GM18873 (cell line): ENCODE results near the gene KRTAP12-1.
"Not testable (repeated sequence)": the region's sequence is repeated elsewhere in the genome, so short reads cannot be mapped to it uniquely, and the experiment has no call there.

Experiments used
- ATAC-seq: cut with Tn5 transposase; IDR thresholded peaks from one replicate; pipeline ENCODE4 v1.9.1; 2021; ENCODE audit warnings: mild to moderate bottlenecking, moderate library complexity, moderate number of reproducible peaks; ENCODE audit not compliant: unreplicated experiment, low FRiP score

Gene KRTAP12-1

DNA sequence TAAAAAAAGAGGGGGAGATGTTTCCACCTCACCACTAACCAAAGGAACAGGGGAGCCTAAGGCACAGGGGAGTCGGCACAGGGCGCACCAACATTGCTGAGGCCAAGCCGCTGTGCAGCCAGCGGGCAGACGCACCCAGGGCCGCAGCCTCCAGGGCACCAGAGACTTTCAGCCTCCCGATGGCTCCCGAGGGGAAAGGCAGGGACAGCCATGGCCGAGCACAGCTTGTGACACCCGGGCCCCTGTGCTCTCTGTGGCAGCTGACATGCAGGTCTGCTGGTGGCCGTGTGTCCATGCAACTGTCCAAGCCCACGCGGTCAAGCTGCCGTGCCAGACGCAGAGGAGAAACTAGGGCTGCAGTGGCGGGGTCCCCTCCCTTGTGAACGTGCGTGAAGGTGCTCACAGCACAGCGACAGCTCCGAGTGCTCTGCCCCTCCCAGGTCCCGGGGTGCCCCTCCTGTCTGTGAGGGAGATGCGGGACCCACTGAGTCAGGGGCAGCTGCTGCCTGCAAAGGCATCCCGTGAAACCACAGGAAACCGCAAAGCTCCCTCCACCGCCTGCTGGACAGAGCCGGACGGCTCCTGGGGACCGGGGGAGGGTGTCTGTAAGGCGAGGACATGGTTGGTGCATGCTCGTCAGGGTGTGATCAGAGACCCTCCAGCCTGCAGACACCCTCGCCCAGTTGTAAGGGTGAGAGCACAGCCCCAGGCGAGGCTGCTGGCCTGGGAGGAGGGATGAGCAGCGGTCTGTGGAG lies 33.2 kb downstream of the KRTAP12-1 start:
- ATAC-seq = no peak

DNA sequence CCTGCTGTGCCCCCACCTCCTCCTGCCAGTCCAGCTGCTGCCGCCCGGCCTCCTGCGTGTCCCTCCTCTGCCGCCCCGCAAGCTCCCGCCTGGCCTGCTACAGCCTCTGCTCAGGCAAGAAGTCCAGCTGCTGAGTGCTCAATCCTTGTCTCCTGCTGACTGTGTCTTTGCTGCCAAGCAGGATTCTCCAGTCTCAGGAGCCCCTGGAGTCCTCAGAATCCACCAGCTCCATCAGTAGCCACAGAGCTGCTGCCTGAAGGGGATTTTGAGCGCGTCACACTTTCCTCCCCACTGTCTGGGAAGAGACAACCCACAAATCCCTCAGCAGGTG lies 34.8 kb downstream of the KRTAP12-1 start:
- ATAC-seq = no peak

DNA sequence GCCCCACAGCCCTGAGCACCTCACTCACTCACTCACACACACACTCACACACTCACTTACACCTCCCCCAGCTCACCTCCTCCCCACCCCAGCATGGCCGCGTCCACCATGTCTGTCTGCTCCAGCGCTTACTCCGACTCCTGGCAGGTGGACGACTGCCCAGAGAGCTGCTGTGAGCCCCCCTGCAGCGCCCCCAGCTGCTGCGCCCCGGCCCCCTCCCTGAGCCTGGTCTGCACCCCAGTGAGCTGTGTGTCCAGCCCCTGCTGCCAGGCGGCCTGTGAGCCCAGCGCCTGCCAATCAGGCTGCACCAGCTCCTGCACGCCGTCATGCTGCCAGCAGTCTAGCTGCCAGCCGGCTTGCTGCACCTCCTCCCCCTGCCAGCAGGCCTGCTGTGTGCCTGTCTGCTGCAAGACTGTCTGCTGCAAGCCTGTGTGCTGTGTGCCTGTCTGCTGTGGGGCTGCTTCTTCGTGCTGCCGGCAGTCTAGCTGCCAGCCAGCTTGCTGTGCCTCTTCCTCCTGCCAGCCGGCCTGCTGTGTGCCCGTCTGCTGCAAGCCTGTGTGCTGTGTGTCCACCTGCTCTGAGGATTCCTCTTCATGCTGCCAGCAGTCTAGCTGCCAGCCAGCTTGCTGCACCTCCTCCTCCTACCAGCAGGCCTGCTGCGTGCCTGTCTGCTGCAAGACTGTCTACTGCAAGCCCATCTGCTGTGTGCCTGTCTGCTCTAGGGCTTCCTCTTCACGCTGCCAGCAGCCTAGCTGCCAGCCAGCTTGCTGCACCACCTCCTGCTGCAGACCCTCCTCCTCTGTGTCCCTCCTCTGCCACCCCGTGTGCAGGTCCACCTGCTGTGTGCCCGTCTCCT lies 35.4 kb downstream of the KRTAP12-1 start, which contains the start of gene KRTAP10-11:
Gene KRTAP10-11 (plus strand): TSS at position 49 of the 856 bp plus-strand sequence. CDS start 45 bp downstream, at position 94.
- not testable (repeated sequence) for ATAC-seq

DNA sequence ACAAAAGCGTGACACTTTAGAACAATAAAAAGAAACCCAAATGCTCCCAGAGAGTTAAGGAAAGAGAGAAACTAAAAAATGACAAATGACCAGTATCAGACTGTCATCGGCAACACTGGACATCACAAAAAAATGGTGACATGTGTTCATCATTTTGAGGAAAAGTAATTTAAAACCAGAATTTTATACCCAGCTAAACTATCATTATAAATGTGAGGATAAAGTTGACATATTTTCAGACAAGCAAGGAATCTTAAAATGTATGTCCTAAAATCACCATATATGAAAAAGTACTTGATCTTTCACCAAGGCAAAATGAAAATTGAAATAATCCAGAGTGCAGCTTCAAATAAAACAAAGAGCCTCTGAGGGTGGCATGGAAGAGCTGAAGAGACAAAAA lies 37.1 kb downstream of the KRTAP12-1 start:
- ATAC-seq = no peak

DNA sequence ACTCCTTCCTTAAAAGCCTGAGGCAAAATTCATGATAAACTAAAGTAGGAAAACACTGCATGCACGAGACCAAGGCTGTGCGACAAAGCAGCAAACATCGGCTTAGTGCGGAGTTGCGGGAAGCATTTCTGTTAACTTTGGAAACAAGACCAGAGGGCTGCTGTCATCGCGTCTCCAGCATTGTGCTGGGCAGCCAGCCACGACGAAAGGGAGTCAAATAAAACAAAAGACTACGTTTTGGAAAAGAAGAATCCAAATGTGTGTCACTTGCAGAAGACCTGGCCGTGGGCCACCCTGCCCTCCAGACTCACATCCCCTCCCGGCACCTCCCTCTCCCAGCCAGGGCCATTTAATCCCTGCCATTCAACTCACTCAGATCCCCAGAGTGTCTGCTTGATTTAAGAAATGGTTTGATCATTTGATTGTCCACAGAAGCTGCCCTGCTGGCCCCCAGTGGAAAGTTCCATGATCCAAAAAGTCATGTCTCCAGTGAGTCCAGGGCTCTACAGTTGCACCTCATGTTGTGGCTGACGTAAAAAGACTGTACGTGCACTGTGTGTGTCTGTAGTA lies 38.1 kb downstream of the KRTAP12-1 start:
- no peak for ATAC-seq

DNA sequence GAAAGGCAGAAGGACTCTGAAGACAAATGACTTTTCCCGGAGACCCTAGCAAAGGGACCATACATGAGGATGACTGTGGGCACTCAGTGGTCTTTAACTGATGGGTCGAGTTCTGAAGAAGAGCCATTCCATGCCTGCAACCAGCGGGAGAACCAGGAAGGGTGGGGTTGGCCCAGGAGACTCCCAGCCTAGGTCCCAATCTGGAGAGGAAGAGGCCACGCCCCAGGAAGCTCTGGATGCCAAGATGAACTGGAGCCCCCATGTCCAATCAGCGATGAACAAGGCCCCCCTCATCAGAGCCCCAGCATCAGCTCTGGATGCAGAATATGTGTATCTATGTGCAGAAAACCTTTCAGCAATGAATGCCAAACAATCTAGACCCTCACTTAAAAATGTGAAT lies 41.2 kb downstream of the KRTAP12-1 start:
- no peak for ATAC-seq

DNA sequence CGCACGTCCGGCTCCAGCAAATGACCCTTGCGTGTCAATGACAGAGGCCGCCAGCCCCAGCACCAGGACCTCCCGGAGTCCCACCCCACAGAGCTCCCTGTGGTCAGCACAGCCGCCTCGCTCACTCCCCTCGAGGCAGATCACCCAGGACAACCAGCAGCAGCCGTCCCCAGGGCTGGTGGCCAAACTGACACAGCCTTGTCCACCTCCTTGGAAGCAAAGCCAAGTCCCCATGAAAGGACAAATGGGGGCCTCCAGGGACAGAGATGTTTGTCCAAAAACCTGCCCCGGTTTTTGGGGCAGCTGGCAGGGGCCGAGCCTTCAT lies 42.7 kb downstream of the KRTAP12-1 start:
- no peak for ATAC-seq

DNA sequence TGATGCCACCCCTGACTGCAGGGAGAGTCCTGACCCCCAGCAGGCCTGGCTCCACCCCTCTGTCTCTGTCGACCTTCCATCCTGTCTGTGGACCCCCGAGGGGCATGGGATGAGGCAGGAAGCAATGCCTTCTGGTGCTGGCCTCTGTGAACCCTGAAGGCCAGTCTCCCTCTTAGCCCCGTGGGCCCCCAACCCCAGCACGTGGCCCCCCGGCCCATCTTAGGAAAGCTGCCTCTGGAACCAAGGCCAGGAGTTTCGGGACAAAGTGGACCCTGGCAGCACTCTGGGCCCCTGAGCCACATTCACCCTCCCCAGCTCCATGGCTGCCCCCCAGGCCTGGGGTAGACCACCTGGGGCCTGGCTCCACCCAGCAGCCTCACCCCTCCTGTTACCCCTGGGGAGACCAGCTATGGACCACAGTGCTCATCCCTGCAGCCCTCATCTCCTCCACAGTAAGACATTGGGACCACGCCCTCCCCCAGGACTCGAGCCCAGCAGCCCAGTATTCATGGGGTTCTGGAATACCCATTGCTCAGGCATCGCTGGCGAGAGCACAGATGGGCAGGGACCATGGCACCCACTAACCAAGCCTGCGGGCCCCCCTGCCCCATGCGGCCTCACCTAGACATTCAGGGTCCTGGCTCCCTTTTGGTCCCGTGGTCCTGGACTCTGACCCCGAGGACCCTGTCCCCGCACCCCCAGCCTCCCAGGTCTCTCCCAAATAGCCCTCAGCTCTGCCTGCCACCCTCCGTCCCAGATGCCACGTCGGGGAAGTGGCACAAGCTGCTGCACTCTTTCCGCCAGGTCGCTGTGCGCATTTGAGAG lies 43.2 kb downstream of the KRTAP12-1 start:
- not testable (repeated sequence) for ATAC-seq

DNA sequence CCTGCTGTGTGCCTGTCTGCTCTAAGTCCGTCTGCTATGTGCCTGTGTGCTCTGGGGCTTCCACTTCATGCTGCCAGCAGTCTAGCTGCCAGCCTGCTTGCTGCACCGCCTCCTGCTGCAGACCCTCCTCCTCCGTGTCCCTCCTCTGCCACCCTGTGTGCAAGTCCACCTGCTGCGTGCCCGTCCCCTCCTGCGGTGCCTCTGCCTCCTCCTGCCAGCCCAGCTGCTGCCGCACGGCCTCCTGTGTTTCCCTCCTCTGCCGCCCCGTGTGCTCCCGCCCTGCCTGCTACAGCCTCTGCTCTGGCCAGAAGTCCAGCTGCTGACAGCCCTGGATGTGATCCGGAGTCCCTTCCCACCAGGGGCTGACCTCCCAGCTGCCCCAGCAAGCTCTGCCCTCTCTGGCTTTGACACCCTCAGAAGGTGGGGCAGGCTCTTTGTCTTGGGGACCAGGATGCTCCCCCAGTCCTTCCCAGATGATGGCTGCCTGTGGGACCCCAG lies 44.1 kb downstream of the KRTAP12-1 start:
- ATAC-seq = not testable (repeated sequence)

DNA sequence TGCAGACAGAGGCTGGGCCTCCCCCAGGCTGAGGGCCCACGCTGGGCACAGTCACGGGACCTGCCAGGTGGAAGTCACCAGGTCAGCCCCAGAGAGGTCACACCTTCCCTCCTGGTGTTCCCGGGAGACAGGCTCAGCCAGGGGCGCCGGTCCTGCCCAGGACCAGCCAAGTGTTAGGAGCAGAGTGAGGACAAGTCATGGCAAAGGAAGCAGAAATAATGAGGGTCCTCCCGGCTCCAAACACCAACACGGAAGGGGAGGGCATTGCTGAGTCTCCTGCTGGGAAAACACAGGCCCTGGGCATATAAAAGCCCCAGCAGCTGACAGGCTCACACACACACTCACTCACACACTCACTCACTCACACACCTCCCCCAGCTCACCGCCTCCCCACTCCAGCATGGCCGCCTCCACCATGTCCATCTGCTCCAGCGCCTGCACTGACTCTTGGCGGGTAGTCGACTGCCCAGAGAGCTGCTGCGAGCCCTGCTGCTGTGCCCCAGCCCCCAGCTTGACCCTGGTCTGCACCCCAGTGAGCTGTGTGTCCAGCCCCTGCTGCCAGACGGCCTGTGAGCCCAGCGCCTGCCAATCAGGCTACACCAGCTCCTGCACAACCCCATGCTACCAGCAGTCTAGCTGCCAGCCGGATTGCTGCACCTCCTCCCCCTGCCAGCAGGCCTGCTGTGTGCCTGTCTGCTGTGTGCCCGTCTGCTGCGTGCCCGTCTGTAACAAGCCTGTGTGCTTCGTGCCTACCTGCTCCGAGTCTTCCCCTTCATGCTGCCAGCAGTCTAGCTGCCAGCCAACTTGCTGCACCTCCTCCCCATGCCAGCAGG lies 44.7 kb downstream of the KRTAP12-1 start, which contains the start of gene KRTAP10-10:
Gene KRTAP10-10 (plus strand): TSS at position 339 of the 833 bp plus-strand sequence. CDS start 62 bp downstream, at position 401.
- ATAC-seq = no peak

DNA sequence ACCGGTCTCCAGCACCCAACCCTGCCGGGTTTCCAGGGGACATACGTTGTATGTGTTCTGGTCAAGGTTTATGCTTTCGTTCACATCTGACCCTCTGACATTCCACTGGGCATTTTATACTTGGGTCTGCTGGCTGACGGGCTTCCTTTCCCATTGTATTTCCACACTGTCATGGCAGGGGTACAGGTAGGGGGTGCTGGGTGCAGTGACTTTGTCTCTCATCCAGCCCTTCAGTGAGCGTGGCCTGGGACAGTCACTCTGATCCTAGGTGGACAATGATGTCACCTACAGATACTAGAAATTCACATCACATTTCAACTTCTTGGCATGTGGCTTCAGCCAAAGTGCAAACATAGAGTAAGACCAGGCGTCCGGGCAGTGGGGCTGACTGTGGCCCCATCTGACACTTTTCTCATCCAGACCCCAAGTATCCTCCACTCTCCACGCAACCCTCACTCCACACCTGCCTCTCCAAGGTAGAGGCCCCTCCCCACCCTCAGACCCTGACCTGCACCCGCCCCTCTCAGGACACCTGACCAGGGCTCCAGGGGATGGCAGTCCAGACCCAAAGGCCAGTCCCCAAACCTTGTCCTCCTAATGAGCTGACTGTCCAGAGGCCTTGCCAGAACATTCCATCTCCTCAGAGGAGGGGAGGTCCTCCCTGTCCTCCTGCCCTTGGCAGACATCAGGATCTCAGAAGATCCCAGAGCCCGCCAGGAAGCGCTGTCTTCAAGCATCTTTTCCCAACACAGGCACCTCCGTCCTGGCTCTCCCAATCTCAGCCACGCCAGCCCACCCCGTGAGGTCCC lies 45.5 kb downstream of the KRTAP12-1 start:
- no peak for ATAC-seq

DNA sequence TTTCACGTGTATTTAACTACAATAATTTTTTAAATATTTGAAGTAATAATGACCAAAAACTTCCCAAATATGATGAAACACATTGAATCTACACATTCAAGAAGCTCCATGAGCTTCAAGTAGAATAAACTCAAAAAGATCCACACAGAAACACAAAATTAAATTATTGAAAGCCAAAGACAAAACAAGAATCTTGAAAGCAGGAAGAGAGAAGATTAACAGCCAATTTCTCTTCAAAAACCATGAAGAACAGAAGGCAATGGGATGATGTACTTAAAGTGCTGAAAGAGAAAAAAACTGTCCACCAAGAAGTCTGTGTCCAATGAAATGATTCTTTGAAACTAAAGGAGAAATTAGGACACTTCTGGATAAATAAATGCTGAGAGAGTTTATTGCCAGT lies 49.9 kb downstream of the KRTAP12-1 start:
- no peak for ATAC-seq
